Measurements from ENCODE around the gene DPYD.

DPYD gene

GRCh38 chr1:97265630-97266029 lies 655.2 kb downstream of the DPYD start:
- Histone ChIP-seq H3K36me3 (no peaks in the 10 kb centered on the region), H3K27me3 (ENCODE audit: insufficient read depth, low read depth, severe bottlenecking) (no peaks in the 10 kb centered on the region), H3K4me3 (ENCODE audit: low read depth, low read length) (no peak overlapping the region), H3K9me3 (ENCODE audit: severe bottlenecking) (no peaks in the 10 kb centered on the region), H3K27ac (no peak overlapping the region)
- DNase-seq: no peak
- TF ChIP-seq CTCF (IDR thresholded peaks at IDR 0.05; ENCODE audit: low read depth, low read length): no peak

GRCh38 chr1:97262842-97263241 lies 658.0 kb downstream of the DPYD start:
- Histone ChIP-seq H3K27ac (no peak overlapping the region), H3K9me3 (ENCODE audit: severe bottlenecking) (no peaks in the 10 kb centered on the region), H3K4me3 (ENCODE audit: low read depth, low read length) (no peak overlapping the region), H3K36me3 (no peaks in the 10 kb centered on the region), H3K27me3 (ENCODE audit: insufficient read depth, low read depth, severe bottlenecking) (no peaks in the 10 kb centered on the region)
- no peak for TF ChIP-seq CTCF (IDR thresholded peaks at IDR 0.05; ENCODE audit: low read depth, low read length)
- no peak for DNase-seq

GRCh38 chr1:97258597-97258996 lies 662.2 kb downstream of the DPYD start:
- H3K36me3 ChIP-seq: no peaks in the 10 kb centered on the region
- TF ChIP-seq CTCF (IDR thresholded peaks at IDR 0.05; ENCODE audit: low read depth, low read length): no peak
- H3K9me3 ChIP-seq (ENCODE audit: severe bottlenecking): no peaks in the 10 kb centered on the region
- H3K4me3 ChIP-seq (ENCODE audit: low read depth, low read length): no peak overlapping the region
- no peak overlapping the region for H3K27ac ChIP-seq
- H3K27me3 ChIP-seq (ENCODE audit: insufficient read depth, low read depth, severe bottlenecking): no peaks in the 10 kb centered on the region
- DNase-seq: no peak

GRCh38 chr1:97254731-97255463 lies 665.9 kb downstream of the DPYD start:
- no peaks in the 10 kb centered on the region for H3K27me3 ChIP-seq (ENCODE audit: insufficient read depth, low read depth, severe bottlenecking)
- no peak overlapping the region for H3K4me3 ChIP-seq (ENCODE audit: low read depth, low read length)
- no peak overlapping the region for H3K27ac ChIP-seq
- TF ChIP-seq CTCF (IDR thresholded peaks at IDR 0.05; ENCODE audit: low read depth, low read length): no peak
- no peaks in the 10 kb centered on the region for H3K9me3 ChIP-seq (ENCODE audit: severe bottlenecking)
- H3K36me3 ChIP-seq: no peaks in the 10 kb centered on the region
- no peak for DNase-seq

- Histone ChIP-seq H3K27ac (no peak overlapping the region), H3K4me3 (ENCODE audit: low read depth, low read length) (no peak overlapping the region), H3K27me3 (ENCODE audit: insufficient read depth, low read depth, severe bottlenecking) (no peaks in the 10 kb centered on the region), H3K36me3 (no peaks in the 10 kb centered on the region), H3K9me3 (ENCODE audit: severe bottlenecking) (no peaks in the 10 kb centered on the region)
- DNase-seq: no peak
- no peak for TF ChIP-seq CTCF (IDR thresholded peaks at IDR 0.05; ENCODE audit: low read depth, low read length)
Measured at GRCh38 chr1:97252925-97253324, 667.9 kb downstream of the DPYD start.

GRCh38 chr1:97252076-97252475 lies 668.8 kb downstream of the DPYD start:
- no peak for TF ChIP-seq CTCF (IDR thresholded peaks at IDR 0.05; ENCODE audit: low read depth, low read length)
- DNase-seq: no peak

More at GRCh38 chr1:97252076-97252475, 668.8 kb downstream of the DPYD start:
- Histone ChIP-seq H3K27ac (no peak overlapping the region), H3K9me3 (ENCODE audit: severe bottlenecking) (no peaks in the 10 kb centered on the region), H3K36me3 (no peaks in the 10 kb centered on the region), H3K27me3 (ENCODE audit: insufficient read depth, low read depth, severe bottlenecking) (no peaks in the 10 kb centered on the region), H3K4me3 (ENCODE audit: low read depth, low read length) (no peak overlapping the region)
